ENCODE results near the gene ZNF831.

The ZNF831 gene

GRCh38 chr20:59151391-59151790 lies 12.2 kb upstream of the ZNF831 start:
- H3K27me3 ChIP-seq (replicated peaks) = no peaks in the 10 kb centered on the region
- H3K36me3 ChIP-seq (replicated peaks) = no peaks in the 10 kb centered on the region
- no peak overlapping the region for H3K27ac ChIP-seq
- in situ Hi-C loops (cut with HindIII; ENCODE audit: low pct_ligation_motif_present, low sequenced_read_pairs) = no loop called here
- DNase-seq = no peak
- H3K4me3 ChIP-seq (ENCODE audit: low read depth, low read length) = no peak overlapping the region
- TF ChIP-seq CTCF (IDR thresholded peaks at IDR 0.05; ENCODE audit: low read depth, low read length, missing control alignments) = no peak

DNA sequence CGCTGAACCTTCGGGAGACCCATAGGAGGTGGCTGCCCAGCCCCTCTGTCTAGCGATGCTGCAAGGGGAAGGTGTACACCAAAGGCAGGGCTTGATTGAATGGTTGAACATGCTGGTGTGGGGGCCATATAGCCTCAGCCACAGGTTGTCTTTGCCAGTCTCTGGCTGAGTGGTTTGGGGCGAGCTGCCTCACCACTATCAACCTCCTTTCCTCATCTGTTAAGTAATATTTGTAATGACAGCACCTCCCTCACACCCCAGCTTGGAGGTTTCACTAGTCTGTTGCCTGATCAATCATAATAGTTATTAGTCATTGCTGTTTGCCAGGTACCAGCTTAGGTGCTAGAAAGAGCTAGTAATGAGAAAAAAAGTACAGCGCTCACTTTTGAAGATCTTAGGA lies 11.8 kb upstream of the ZNF831 start:
- H3K27ac ChIP-seq = no peak overlapping the region
- no peaks in the 10 kb centered on the region for H3K36me3 ChIP-seq (replicated peaks)
- TF ChIP-seq CTCF (IDR thresholded peaks at IDR 0.05; ENCODE audit: low read depth, low read length, missing control alignments) = no peak
- H3K27me3 ChIP-seq (replicated peaks) = no peaks in the 10 kb centered on the region
- in situ Hi-C loops (cut with HindIII; ENCODE audit: low pct_ligation_motif_present, low sequenced_read_pairs) = no loop called here
- DNase-seq = no peak
- no peak overlapping the region for H3K4me3 ChIP-seq (ENCODE audit: low read depth, low read length)

- no peak overlapping the region for H3K4me3 ChIP-seq (ENCODE audit: low read depth, low read length)
- no peak for TF ChIP-seq CTCF (IDR thresholded peaks at IDR 0.05; ENCODE audit: low read depth, low read length, missing control alignments)
- H3K27ac ChIP-seq = no peak overlapping the region
- no peak for DNase-seq
- no peaks in the 10 kb centered on the region for H3K27me3 ChIP-seq (replicated peaks)
- no peaks in the 10 kb centered on the region for H3K36me3 ChIP-seq (replicated peaks)
- in situ Hi-C loops (cut with HindIII; ENCODE audit: low pct_ligation_motif_present, low sequenced_read_pairs) = no loop called here
Observed at GRCh38 chr20:59152559-59153354, 10.9 kb upstream of the ZNF831 start.

- in situ Hi-C loops (cut with HindIII; ENCODE audit: low pct_ligation_motif_present, low sequenced_read_pairs) = no loop called here
- Histone ChIP-seq H3K4me3 (ENCODE audit: low read depth, low read length) (no peak overlapping the region), H3K36me3 (replicated peaks) (no peaks in the 10 kb centered on the region), H3K27me3 (replicated peaks) (no peaks in the 10 kb centered on the region), H3K27ac (no peak overlapping the region)
- DNase-seq = no peak
- no peak for TF ChIP-seq CTCF (IDR thresholded peaks at IDR 0.05; ENCODE audit: low read depth, low read length, missing control alignments)
Observed at GRCh38 chr20:59153355-59153681, 10.3 kb upstream of the ZNF831 start.

DNA sequence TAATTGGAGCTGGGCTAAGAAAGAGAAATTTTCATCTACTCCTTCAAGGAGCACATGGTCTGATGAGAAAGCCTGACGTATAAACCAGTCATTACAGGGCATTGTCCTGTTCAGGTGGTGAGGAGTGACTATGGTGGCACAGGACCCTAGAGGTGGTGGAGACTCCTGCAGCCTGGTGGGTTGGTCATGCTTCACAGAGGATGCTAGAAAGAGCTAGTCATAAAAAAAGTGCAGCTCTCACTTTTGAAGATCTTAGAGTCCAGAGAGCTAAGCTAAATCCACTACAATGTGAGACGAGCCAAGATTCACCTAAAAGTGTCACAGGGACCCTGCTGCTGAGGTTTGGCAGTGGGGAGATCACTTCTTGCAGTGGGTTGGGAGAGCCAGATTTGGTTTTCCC lies 9.8 kb upstream of the ZNF831 start:
- no peaks in the 10 kb centered on the region for H3K36me3 ChIP-seq (replicated peaks)
- no peak for TF ChIP-seq CTCF (IDR thresholded peaks at IDR 0.05; ENCODE audit: low read depth, low read length, missing control alignments)
- no peak for DNase-seq
- no peaks in the 10 kb centered on the region for H3K27me3 ChIP-seq (replicated peaks)
- no peak overlapping the region for H3K4me3 ChIP-seq (ENCODE audit: low read depth, low read length)
- in situ Hi-C loops (cut with HindIII; ENCODE audit: low pct_ligation_motif_present, low sequenced_read_pairs) = no loop called here
- H3K27ac ChIP-seq = no peak overlapping the region

All from brain microvascular endothelial cell (primary cell).